ENCODE data around the gene EEF1AKMT3.

The EEF1AKMT3 gene

GRCh38 chr12:57772429-57773322, at the start of gene EEF1AKMT3:
Gene EEF1AKMT3, plus strand, starts transcription at chr12:57772614. Its CDS starts 111 bp downstream, at chr12:57772725.
- DNase-seq (ENCODE audit: low read depth, low spot score), result no peak

GRCh38 chr12:57722716-57723629, 49.4 kb upstream of the EEF1AKMT3 start:
- DNase-seq (ENCODE audit: low read depth, low spot score), result no peak

- DNase-seq (ENCODE audit: low read depth, low spot score), result no peak
Measured at GRCh38 chr12:57723630-57723962, 48.8 kb upstream of the EEF1AKMT3 start.

GRCh38 chr12:57724003-57724935, 48.1 kb upstream of the EEF1AKMT3 start:
- no peak for DNase-seq (ENCODE audit: low read depth, low spot score)

- DNase-seq (ENCODE audit: low read depth, low spot score), result no peak
Measured at GRCh38 chr12:57724936-57725740, 47.3 kb upstream of the EEF1AKMT3 start.

- DNase-seq (ENCODE audit: low read depth, low spot score), result no peak
Measured at GRCh38 chr12:57725851-57726150, 46.6 kb upstream of the EEF1AKMT3 start.

- DNase-seq (ENCODE audit: low read depth, low spot score), result no peak
Measured at GRCh38 chr12:57726151-57726883, 46.1 kb upstream of the EEF1AKMT3 start.

- DNase-seq (ENCODE audit: low read depth, low spot score), result no peak
Measured at GRCh38 chr12:57726884-57727757, 45.3 kb upstream of the EEF1AKMT3 start.

- no peak for DNase-seq (ENCODE audit: low read depth, low spot score)
Measured at GRCh38 chr12:57727758-57728395, 44.5 kb upstream of the EEF1AKMT3 start.

- DNase-seq (ENCODE audit: low read depth, low spot score), result no peak
Measured at GRCh38 chr12:57729321-57729844, 43.0 kb upstream of the EEF1AKMT3 start.

- no peak for DNase-seq (ENCODE audit: low read depth, low spot score)
Measured at GRCh38 chr12:57730336-57731067, 41.9 kb upstream of the EEF1AKMT3 start.

GRCh38 chr12:57731411-57732080, 40.9 kb upstream of the EEF1AKMT3 start:
- no peak for DNase-seq (ENCODE audit: low read depth, low spot score)

GRCh38 chr12:57732270-57732669, 40.1 kb upstream of the EEF1AKMT3 start:
- DNase-seq (ENCODE audit: low read depth, low spot score), result no peak

- DNase-seq (ENCODE audit: low read depth, low spot score), result no peak
Measured at GRCh38 chr12:57732726-57733593, 39.5 kb upstream of the EEF1AKMT3 start.

GRCh38 chr12:57733928-57734327, 38.5 kb upstream of the EEF1AKMT3 start:
- no peak for DNase-seq (ENCODE audit: low read depth, low spot score)

GRCh38 chr12:57734591-57734990, 37.8 kb upstream of the EEF1AKMT3 start:
- DNase-seq (ENCODE audit: low read depth, low spot score), result no peak
